Panc1 (cell line): Measurements from ENCODE around the gene HBG2.
A peak's percentile ranks its signal among the peaks of the same experiment; 100 is the strongest.

Source experiments
- CTCF ChIP-seq: fragments of 450-650 bp; IDR thresholded peaks from 2 replicates; pipeline ENCODE4 v1.5.1; 2017; ENCODE audit warnings: mild to moderate bottlenecking
- POLR2AphosphoS5 ChIP-seq: IDR thresholded peaks from 2 replicates; pipeline ENCODE4 v1.6.1; 2012; ENCODE audit warnings: mild to moderate bottlenecking, low read depth, low read length, moderate library complexity
- TCF7L2 ChIP-seq: IDR thresholded peaks from 2 replicates; pipeline ENCODE4 v1.6.1; 2011; ENCODE audit warnings: mild to moderate bottlenecking, low read depth, low read length, inconsistent platforms

DNA sequence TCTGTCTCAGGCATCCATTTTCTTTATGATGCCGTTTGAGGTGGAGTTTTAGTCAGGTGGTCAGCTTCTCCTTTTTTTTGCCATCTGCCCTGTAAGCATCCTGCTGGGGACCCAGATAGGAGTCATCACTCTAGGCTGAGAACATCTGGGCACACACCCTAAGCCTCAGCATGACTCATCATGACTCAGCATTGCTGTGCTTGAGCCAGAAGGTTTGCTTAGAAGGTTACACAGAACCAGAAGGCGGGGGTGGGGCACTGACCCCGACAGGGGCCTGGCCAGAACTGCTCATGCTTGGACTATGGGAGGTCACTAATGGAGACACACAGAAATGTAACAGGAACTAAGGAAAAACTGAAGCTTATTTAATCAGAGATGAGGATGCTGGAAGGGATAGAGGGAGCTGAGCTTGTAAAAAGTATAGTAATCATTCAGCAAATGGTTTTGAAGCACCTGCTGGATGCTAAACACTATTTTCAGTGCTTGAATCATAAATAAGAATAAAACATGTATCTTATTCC, 26.1 kb upstream of the HBG2 start:
- TF ChIP-seq CTCF (no peak), TCF7L2 (no peak), POLR2AphosphoS5 (peak; percentile 25; the same call in 1 of the 2 replicates)
